Measurements from ENCODE around the gene SSBP3.
A peak's percentile ranks its signal among the peaks of the same experiment; 100 is the strongest.

SSBP3 gene

DNA sequence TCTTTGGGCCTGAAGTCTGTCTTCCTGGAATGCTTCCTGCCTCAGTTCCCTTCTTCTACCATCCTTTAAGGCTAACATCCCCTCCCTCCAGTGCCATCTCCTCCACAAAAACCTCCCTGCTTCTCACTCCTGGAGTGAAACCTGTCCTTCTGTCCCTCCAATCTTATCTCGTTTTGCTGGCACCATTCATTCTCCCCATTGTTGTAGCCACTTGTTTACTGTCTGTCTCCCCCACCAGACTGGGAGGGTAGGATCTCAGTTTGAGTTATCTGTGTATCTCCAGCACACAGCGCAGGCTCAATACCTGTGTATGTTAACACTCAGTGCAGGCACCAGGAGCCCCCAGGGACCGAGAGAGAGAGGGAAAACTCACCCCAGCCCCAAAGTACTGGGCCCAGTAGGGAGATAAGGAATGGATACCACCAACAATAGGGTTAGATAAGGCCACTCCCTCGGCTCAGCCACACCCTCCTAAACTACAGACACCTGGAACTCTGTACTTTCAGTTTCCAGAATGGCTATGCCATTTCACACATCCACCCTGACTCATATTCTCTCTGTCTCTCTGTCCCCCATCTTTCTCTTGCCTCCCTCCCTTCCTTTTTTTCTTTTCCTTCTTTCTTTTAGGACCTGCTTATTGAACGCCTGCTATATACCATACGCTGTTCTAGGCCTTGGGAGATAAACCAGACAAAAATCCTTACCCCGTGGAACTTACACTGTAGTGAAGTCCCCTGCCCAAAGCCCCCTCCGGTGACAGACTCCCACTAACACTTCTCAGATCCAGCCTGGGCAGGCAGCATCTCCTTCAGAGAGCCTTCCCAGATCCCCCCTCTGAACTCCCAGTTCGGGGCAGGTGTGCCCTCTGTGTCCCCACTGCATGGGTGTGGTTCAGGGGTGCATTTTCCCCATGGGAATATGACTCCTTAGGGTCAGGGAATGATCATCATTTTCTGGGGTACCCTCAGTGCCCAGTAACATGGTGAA, 3.3 kb upstream of the SSBP3 start:
- peak in 1 of 2 experiments; percentile 35 for DNase-seq (ENCODE audit: low read depth in 2 of 2)

DNA sequence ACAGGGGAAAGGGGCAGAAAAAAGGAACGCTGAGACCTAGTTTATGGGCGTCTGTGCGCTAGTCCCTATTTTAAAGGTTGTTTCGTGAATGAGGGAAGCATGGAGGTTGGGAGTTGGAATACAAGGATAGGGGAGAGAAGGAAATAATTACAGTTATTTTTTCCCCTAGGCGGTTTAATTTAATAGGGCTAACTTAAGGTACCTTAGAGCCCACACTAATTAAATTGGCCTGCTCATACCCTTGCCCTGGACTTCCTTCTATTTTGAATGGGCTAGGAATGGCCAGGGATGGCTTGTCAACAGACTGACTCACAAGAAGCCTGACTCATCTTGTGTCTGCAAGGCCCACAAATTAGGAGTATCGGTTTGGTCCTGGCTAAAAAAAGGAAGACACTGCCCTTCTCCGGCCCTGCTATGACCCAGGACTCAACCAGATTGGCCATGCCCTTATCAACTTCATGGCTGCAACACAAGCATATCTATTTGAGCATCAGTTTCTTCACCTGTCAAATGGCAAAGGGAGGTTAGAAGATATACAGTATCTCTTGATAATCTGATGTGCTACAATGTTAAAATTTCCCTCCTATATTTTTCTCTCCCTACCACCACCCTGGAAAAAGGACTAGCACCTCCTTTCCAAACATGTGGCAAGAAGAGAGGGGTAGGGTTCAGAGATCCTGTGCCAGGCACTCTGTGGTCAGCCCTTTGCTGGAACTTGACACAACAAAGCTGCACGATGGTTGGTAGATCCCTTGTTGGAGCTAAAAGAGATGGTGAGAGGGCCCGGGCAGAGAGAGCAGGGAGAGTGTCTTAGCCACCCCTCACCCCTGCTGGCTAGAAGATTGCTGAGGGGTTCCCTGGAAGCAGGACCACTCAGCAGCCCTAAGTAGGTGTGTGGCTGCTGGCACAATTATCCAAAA, 2.2 kb upstream of the SSBP3 start:
- no peak for DNase-seq (ENCODE audit: low read depth in 2 of 2)

DNA sequence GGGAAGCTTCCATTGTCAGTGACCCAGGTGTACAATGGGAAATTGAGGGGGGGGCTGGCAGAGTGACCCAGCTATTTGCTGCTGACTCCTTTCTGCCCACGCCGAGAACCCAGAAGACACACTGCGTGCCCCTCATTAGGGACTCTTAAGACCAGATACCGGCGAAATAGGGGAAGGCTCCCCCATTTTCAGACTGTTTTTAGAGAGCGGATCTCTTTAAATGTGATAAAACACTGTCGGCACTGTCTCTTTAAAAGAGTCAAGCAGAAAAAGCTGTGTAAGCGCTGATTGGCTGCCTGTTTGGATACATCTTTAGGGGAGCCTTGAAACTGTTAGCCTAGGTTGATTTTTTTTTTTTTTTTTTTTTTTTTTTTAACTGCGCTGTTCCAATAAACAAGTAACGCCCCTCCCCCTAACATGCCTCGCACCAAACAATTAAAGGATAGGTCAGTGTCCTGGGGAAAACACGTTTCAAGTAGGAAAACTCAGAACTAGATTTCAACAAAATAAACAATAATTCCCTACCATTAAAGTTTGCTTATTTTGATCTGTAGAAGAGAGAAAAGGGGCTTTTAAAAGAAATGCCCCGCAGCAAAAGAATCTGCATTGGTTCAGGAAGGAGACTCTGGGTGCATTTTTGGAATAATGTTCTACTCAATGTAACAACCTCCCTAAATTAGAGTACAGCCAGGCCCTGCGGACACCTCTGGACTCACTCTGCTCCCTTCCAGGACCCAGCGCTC, 1.4 kb upstream of the SSBP3 start:
- peak; percentile 34 to 45 for DNase-seq (ENCODE audit: low read depth in 2 of 2)

DNA sequence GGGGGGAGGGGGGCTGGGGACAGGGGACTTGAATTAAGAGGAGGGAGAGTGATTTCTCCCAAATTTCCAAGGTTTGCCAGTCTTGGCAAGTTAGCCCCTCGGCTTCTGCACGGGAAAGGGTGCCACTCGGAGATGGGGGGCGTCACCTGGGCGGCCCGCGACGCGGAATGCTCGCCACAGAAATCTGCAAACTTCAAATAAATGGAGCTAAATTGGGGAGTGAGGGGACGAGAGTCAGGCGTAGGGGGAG, 885 bp upstream of the SSBP3 start:
- no peak for DNase-seq (ENCODE audit: low read depth in 2 of 2)

DNA sequence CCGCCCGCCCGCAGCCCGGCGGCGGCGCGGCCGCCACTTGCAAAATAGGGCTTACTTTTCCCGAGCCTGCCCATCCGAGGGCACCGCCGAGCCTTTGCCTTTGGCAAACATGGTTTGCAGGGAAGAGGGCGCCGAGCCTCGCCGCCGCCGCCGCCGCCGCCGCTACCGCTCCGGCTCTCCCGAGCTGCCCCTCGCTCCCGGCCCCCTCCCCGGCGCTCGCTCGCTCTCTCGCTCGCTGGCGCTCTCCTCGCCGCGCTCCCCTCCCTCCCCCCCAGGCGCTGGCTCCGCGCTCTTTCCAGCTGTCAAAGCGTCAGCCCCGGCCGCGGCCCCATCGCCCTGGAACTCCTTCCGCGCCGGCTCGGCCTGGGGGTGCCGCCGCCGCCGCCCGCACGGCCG, 298 bp downstream of the SSBP3 start:
- no peak for DNase-seq (ENCODE audit: low read depth in 2 of 2)

DNA sequence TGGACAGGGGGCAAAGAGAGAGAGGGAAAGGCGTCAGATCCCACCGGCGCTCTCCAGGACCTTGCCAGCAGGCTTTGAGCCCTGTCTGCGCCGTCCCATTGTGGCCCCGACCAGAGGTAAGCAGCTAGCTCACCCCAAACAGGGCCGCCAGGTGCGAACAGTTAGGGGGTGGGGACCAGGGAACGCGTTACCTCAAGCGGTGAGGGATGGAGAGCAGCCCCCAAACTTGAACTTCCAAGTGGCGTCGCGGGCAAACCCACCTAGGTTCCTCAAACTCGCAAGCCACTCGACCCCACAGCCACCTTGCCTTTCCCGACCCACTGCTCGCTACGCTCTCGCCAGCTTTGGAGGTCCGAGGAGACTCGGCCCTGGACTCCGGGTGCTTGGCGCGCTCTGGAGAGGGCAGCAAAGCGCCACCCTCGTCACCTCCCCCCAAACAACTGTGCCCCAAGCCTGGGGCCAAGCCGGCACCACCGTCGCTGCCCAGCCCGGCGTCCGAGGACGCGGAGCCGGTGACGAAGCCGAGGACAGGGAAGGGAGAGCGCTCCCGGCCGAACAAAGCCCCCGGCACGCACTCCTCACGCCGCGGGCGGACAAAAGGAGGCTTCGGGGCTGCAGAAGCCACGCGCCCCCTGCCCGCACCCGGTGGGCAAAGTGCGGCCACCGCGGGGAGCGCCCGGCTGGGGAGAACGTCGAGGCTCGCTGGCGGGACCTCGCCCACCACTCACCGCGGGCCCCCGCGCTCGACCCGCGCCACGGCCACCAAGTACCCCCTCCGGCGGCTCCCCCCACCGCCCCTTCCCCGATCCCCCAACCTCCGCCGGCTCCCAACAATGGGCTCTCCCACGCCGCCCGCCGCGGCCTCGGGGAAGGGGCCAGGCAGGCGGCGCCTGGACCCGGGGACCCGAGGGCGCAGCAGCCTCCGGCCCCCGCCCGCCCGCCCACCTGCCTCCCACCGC, 976 bp downstream of the SSBP3 start:
- DNase-seq (ENCODE audit: low read depth in 2 of 2), result no peak

DNA sequence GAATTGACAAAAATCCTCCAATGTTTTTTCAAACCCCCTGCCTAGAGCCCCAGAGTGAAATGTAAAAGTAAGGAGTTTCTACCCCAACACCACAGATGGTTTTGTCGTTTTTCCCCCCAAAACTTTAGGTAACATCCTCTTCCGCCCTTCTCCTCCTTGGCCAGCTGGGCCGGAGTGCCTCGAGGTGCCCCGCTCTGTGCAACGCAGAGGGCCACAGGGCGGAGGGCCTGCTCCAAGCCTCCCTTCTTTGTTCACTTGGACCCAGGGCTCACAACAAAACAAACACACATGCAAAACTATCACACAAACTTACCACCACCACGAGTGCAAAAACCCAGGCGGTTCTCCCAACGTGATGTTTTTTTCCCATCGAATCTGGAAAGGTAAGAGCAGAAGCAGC, 1.9 kb downstream of the SSBP3 start:
- no peak for DNase-seq (ENCODE audit: low read depth in 2 of 2)

DNA sequence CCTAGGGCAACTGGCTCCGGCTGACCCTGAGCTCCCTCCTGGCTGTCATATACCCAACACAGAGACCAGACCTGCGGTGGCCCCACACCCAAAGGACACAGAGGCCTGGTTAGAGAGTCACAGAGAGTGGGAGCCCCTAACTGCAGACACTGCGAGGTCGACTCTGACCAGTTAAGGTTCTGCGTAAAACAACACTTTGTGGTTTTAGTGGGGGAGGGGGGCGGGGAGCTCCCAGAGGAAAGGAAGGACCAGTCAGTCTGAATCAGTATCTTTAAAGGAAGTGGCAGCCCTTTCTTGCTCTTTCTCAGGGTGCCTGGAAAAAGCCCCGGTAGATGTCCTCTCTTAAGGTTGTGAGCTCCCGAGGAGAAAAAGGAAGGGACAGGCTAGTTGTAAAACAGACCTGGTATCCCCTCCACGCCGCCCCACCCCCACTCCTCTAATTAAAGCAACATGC, 2.4 kb downstream of the SSBP3 start:
- peak in 1 of 2 experiments; percentile 16 for DNase-seq (ENCODE audit: low read depth in 2 of 2)

DNA sequence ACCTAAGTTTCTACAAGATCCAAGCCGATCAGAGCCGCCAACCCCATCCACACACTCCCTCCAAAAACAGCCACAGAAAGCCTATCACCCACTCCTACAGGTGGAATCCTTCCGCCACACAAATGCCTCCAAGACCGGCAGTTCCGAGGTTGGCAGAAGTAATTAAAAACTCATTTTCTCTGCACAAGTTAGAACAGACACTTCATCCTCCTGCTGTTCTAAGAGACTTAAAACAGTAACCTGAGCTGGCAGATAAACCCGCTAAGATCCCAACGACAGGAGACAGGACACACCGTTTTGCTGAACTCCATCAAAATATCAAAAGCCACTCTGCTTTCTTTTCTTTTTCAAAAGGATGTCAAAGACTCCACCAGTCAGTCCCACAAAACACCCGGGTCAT, 2.8 kb downstream of the SSBP3 start:
- DNase-seq (ENCODE audit: low read depth in 2 of 2), result no peak

DNA sequence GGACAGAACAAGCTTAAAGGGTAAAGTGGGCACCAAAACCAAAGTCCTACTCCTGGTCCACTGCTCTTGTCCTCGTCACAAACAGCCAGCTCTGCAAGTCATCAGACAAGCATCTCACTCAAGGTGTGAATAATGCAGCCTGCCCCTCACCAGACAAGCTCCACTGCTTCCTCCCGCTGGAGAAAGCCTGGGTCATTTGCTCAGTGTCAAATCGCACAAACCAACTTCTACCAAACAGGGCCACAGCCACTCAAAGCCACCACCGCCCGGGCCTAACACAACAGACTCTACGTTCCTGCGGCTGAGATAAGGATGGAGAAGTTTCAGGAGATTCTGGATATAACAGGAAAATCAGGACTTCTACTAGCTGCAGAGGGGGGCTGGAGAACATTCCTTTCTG, 3.3 kb downstream of the SSBP3 start:
- DNase-seq (ENCODE audit: low read depth in 2 of 2), result no peak

DNA sequence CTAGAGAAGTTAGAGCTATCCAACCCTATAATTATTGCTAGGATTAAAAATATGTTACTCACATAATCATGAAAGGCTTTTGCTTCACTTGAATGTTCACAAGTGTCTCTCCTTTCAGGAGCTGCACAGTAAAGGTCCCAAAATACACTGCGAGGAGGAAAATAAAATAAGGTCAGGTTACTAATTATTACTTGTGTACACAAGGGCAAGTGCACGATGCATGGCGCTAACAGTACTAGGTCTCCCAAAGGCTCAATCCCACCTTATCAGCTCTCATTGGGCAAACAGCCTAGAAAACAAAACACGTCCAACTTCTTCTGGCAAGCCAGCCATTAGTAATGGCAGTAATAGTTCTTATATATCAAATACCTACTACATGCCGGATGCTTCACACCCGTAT, 4.4 kb downstream of the SSBP3 start:
- DNase-seq (ENCODE audit: low read depth in 2 of 2), result no peak

DNA sequence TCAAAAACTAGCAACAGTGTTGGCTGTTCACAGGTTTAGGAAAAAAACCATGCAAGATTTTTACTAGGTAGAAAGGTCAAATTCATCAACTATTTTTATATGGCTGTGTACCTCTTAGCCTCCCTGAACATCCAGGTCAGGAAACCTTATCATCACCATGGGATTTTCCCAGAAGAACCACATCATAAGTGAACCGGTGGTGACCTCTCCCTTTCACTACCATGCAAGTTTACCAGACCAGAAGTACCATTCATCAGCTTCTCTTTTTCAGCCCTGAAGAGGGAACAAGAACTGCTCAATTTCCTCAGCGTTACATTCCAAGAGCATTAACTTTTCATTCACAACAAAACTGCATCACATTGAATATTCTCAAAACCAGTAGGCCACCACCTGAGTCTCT, 5.9 kb downstream of the SSBP3 start:
- DNase-seq (ENCODE audit: low read depth in 2 of 2), result no peak

DNA sequence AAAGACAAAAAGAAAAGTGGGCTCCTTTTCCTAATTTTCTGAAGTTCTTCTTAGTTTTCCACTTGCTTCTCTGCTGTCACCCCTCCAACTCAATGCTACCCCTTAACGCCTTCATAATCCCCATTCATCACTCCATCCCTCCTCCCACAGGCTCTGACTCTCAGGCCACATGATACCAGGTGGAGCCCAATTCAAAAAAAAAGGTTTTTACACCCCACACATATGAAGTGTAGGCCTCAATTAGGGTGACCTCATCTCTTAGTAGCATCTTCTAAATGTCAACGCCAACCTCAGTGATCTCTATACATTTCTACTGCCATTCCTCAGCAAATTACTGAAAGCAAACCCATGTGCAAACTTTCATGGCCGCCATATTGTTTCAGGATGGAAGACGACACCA, 6.4 kb downstream of the SSBP3 start:
- DNase-seq (ENCODE audit: low read depth in 2 of 2), result no peak

DNA sequence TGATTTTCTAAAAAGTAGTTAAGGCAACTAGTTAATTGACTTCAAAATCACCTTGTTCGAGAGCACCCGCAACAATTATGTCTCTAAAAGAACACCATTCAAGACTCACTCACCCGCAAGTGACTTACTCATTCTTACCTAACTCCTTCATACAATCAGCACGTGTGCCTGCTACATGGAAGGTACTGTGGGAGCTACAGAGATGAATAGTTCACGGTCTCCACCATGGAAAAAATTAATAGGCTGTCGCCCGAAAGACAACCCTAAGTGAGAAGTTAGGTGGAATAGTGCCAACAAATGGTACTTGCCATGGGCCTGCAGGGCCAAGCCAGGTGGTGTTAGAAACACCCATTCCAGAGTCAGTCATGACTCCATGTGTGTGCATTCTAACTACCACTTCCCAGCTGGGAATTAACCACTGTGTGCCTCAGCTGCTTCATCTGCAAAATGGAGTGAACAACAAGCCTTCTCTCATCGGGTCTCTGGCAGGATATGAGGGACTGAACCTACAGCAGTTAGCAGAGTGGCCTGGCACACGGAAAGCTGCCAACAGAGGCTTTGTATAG, 7.1 kb downstream of the SSBP3 start:
- DNase-seq (ENCODE audit: low read depth in 2 of 2), result peak in 1 of 2 experiments; percentile 24

DNA sequence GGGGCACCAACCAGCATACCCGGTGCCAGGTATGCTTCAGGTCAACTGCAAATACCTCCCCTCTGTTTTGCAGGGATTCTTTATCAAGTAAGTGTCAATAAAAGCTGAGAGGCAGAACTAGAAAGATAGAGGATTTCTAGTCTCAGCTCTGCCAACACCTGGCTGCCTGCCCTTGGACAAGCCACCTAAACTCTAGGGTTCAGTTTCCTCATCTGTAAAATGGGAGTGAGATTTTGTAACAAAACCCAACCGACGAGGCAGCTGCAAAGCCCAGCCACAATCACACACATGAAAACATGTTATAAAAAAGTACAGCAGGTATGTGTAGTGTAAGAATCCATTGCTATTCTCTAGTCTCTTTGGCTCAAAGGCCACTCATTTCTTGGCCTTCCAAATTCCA, 8.2 kb downstream of the SSBP3 start:
- no peak for DNase-seq (ENCODE audit: low read depth in 2 of 2)

DNA sequence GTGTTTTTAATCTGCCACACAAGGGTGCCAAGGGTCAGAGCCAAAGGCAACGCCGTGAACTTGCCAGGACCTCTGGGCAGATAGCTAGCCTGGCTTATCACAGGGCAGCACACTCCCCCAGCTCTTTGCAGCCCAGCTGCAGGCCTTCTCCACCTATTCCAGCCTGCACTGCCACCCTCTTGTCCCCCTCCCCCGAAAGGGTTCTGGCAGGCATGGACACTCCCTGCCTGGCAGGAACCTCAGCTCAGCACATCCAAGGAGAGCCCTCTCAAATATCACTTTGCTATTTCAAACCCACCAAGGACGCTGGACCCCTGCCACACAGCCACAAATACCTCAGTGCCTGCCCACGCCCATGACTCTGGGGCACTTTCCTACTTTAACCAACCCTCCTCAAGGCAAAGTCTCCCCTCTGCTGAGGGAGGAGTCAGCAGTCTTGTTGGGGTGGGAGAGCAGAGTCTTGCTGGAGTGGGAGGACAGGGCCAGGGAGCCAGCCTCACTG, 9.1 kb downstream of the SSBP3 start:
- no peak for DNase-seq (ENCODE audit: low read depth in 2 of 2)

DNA sequence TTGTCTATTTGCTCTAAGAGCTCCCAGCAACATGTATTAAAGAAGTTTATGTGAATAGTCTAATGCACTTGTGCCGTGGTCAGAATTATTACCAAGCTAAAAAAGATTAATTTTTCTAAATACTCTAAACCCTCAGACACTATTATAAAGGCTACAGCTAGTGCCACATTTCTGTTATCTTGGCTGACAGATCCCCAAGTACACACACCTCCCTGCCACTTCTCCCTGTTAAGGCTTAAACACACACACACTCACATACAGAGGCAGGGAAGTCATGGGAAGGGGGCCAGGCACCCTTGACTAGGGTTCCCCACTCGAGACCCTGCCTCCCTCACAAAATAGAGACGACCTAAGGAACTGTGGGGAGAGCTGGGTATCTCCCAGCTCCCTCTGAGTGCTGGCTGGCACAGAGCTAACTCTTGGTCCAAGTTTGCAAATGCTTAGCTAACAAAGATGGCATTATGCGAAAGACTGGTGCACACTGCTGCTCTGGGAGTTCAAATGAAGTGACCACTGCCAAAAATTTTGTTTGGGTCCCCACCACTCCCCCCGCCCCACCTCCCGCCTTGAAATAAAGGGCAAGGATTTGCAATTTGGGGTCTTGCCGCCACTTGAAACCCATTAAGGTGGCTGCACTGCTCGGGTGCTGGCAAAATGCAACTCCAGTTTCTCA, 9.8 kb downstream of the SSBP3 start:
- no peak for DNase-seq (ENCODE audit: low read depth in 2 of 2)

DNA sequence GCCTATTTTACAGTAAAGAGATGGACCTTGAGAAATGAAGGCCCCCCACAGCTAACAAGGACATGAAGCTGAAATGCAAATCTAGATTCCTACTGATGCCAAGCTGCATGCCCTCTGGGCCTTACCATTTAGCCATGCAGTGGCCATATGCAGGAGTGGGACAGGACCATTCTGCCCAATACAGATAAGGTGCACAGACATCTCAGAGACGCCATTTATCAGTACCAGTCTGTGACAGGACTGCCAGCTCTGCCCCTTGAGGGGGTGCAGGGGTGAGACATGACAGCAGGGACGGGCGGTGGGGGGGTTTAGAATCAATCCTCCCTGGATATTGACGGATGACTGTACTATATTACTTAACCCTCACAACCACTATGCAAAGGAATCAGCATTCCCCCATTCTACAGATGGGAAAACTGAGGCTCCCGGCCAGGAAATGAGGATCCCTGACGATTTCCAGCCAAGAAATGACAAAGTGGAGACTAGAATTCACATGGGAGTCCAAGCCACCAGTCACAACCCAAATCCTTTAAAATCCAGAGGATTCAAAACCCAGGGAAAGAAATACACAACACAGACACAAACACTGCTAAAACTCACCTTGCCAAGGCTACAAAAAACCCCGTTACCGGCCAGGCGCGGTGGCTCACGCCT, 10.8 kb downstream of the SSBP3 start:
- DNase-seq (ENCODE audit: low read depth in 2 of 2), result no peak

DNA sequence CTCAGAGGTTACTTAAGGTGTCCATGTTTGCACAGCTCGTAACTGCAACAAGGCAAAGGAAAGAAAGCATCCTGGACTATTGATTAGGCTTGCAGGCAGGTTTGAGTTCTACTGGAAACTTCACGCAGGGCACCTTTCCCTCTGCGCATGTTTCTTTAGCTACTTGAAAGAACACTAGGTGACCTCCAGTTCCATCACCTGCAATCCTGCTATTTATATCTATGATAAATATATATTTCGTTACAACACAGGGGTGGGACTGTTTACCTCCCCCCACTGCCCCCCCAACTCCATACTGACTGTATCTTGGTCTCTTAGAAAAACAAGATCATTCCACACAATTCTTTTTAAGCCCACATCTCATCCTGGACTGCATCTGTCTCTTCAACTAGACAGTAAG, 12.1 kb downstream of the SSBP3 start:
- no peak for DNase-seq (ENCODE audit: low read depth in 2 of 2)

Measured in stimulated activated CD4-positive, alpha-beta T cell treated with anti-CD3 and anti-CD28 coated beads, Interleukin-12 subunit alpha, Interleukin-12 subunit beta, amount 100 ng/mL, for 24 hours (primary cell).